22Rv1 (cell line): Measurements from ENCODE around the gene MAP3K20.

Source experiments
- CTCF ChIP-seq: fragments of 450-650 bp; IDR thresholded peaks from 2 replicates; pipeline ENCODE4 v1.5.1; 2017; ENCODE audit warnings: mild to moderate bottlenecking
- ZFX ChIP-seq: fragments of 450-650 bp; IDR thresholded peaks from 2 replicates; pipeline ENCODE4 v1.6.1; 2017; ENCODE audit warnings: antibody characterized with exemption, borderline replicate concordance

GRCh38 chr2:173187941-173188788 is 112.5 kb downstream of the MAP3K20 start:
- TF ChIP-seq CTCF (no peak), ZFX (no peak)
